Liver (tissue), 9 donors: ENCODE measurements around the gene TMEM163. TPM values are rescaled to one million over a fixed set of nuclear protein-coding genes. Genes with fewer than 3 reads are reported as not detected.

Experiments used
- DNase-seq: peaks from one replicate; pipeline ENCODE4 v3.0.0-alpha.2; 2017; ENCODE audit warnings: low spot score
- H3K27ac ChIP-seq, 2 donors: one replicate each; pipeline ENCODE4 v1.7.0; 2013; ENCODE audit warnings: inconsistent platforms in 2 of 2, low read length in 2 of 2, control low read depth in 1 of 2, low read depth in 1 of 2, mild to moderate bottlenecking in 1 of 2
- H3K27me3 ChIP-seq, 4 donors: one replicate each; pipeline versions ENCODE4 v1.6.1 to v1.7.0; 2013; ENCODE audit warnings: low read length in 3 of 4, inconsistent platforms in 1 of 4, mild to moderate bottlenecking in 1 of 4, moderate library complexity in 1 of 4; ENCODE audit not compliant: control insufficient read depth in 4 of 4, insufficient read depth in 4 of 4
- H3K36me3 ChIP-seq, 4 donors: one replicate each; pipeline versions ENCODE4 v1.6.1 to v1.7.0; 2013; ENCODE audit warnings: low read length in 3 of 4, mild to moderate bottlenecking in 3 of 4, low read depth in 1 of 4, moderate library complexity in 1 of 4; ENCODE audit not compliant: control insufficient read depth in 4 of 4, insufficient read depth in 3 of 4
- H3K4me1 ChIP-seq, 4 donors: one replicate each; pipeline versions ENCODE4 v1.6.1 to v1.7.0; 2013; ENCODE audit warnings: low read length in 3 of 4, mild to moderate bottlenecking in 3 of 4, moderate library complexity in 1 of 4; ENCODE audit not compliant: control insufficient read depth in 4 of 4, insufficient read depth in 4 of 4
- H3K4me3 ChIP-seq, 3 donors: one replicate each; pipeline versions ENCODE4 v1.6.1 to v1.7.0; 2013; ENCODE audit warnings: low read length in 3 of 3, control low read depth in 1 of 3, low read depth in 1 of 3, mild to moderate bottlenecking in 1 of 3
- H3K9ac ChIP-seq, 2 donors: one replicate each; pipeline ENCODE4 v1.7.0; 2013; ENCODE audit warnings: low read length in 2 of 2, mild to moderate bottlenecking in 2 of 2, moderate library complexity in 2 of 2, control low read depth in 1 of 2, low read depth in 1 of 2
- H3K9me3 ChIP-seq, 4 donors: one replicate each; pipeline versions ENCODE4 v1.6.1 to v1.7.0; 2013; ENCODE audit warnings: low read length in 3 of 4; ENCODE audit not compliant: control insufficient read depth in 4 of 4
- EGR1 ChIP-seq, 2 donors: IDR thresholded peaks; 2 replicates each; pipeline ENCODE4 v1.6.1; 2016 to 2018; ENCODE audit warnings: antibody characterized with exemption in 2 of 2, low read depth in 2 of 2
- FOXA1 ChIP-seq: IDR thresholded peaks from 2 replicates; pipeline ENCODE4 v1.6.1; 2016; ENCODE audit warnings: antibody characterized with exemption
- GABPA ChIP-seq, 2 donors: IDR thresholded peaks in 1 of 2; conservative IDR thresholded peaks in 1 of 2; 2 replicates each; pipeline ENCODE4 v1.6.1; 2016; ENCODE audit warnings: antibody characterized with exemption in 2 of 2, mild to moderate bottlenecking in 1 of 2, moderate library complexity in 1 of 2
- HNF4A ChIP-seq, 2 donors: conservative IDR thresholded peaks; 2 replicates each; pipeline ENCODE4 v1.6.1; 2016; ENCODE audit warnings: antibody characterized with exemption in 2 of 2, mild to moderate bottlenecking in 2 of 2
- HNF4G ChIP-seq: IDR thresholded peaks from 2 replicates; pipeline ENCODE4 v1.6.1; 2016; ENCODE audit warnings: antibody characterized with exemption
- MAX ChIP-seq: IDR thresholded peaks from 2 replicates; pipeline ENCODE4 v1.6.1; 2016; ENCODE audit warnings: antibody characterized with exemption
- RAD21 ChIP-seq, 2 donors: IDR thresholded peaks; 2 replicates each; pipeline ENCODE4 v1.6.1; 2016; ENCODE audit warnings: antibody characterized with exemption in 2 of 2, mild to moderate bottlenecking in 2 of 2
- REST ChIP-seq: IDR thresholded peaks from 2 replicates; pipeline ENCODE4 v1.6.1; 2016; ENCODE audit warnings: antibody characterized with exemption, mild to moderate bottlenecking
- RXRA ChIP-seq, 2 donors: IDR thresholded peaks; 2 replicates each; pipeline ENCODE4 v1.6.1; 2017 to 2018; ENCODE audit warnings: antibody characterized with exemption in 2 of 2, mild to moderate bottlenecking in 1 of 2
- SP1 ChIP-seq: IDR thresholded peaks from 2 replicates; pipeline ENCODE4 v1.6.1; 2018; ENCODE audit warnings: antibody characterized with exemption, mild to moderate bottlenecking
- TAF1 ChIP-seq: conservative IDR thresholded peaks from 2 replicates; pipeline ENCODE4 v1.6.1; 2016; ENCODE audit warnings: antibody characterized with exemption, mild to moderate bottlenecking
- YY1 ChIP-seq: IDR thresholded peaks from 2 replicates; pipeline ENCODE4 v1.6.1; 2016; ENCODE audit warnings: antibody characterized with exemption, mild to moderate bottlenecking
- WGBS: extraction: QIAGEN DNeasy Blood & Tissue Kit; methylation state at CpG from one replicate; pipeline ENCODE4 v1.1.7; 2013; 5-methylcytosine and 5-hydroxymethylcytosine counted together
- polyA plus RNA-seq, 2 donors: library from polyadenylated mRNA; stranded (reverse) in 1 of 2; unstranded in 1 of 2; fragments of 200-250 nt in 1 of 2; fragments of >200 nt in 1 of 2; fragmentation: Nextera tagmentation in 1 of 2; extraction: Ambion mirVana in 1 of 2; gene quantifications; one replicate each; pipeline versions ENCODE4 v1.2.1 to v1.2.3, GENCODE V29; 2013 to 2015
- total RNA-seq, 2 donors: library from RNA; depleted of rRNA; stranded (reverse); fragments of >200 nt; gene quantifications; one replicate each; pipeline ENCODE4 v1.2.3, GENCODE V29; 2014
- donor health status: healthy.
- donor health status: healthy.
- donor health status: healthy.
- donor health status: healthy.
- donor health status: healthy.

Gene TMEM163
- total and polyA plus RNA-seq, 4 donors = 0.08 to 0.48 (median 0.25) TPM

GRCh38 chr2:134449751-134450513 is 268.9 kb downstream of the TMEM163 start (continued):
- no peak for TF ChIP-seq EGR1 (IDR thresholded peaks at IDR 0.05; ENCODE audit: low read depth in 2 of 2)
- TF ChIP-seq MAX = no peak
- TF ChIP-seq HNF4G = no peak
- no peak for TF ChIP-seq RXRA (IDR thresholded peaks at IDR 0.05)

- no peak for DNase-seq
- peaks cover 0 to 5% (median under 1%) of the 10 kb centered on the region in 4 donors for H3K36me3 ChIP-seq
- peaks cover 4 to 15% (median 9%) of the 10 kb centered on the region in 4 donors for H3K4me1 ChIP-seq
- no peaks in the 10 kb centered on the region for H3K9me3 ChIP-seq
- WGBS = 91% methylated on average over 7 of the region's 7 CpGs
- H3K9ac ChIP-seq = no peak overlapping the region
- no peak overlapping the region for H3K4me3 ChIP-seq
- no peaks in the 10 kb centered on the region for H3K27me3 ChIP-seq
- no peak overlapping the region for H3K27ac ChIP-seq
- TF ChIP-seq SP1 = no peak
- TF ChIP-seq EGR1 (IDR thresholded peaks at IDR 0.05; ENCODE audit: low read depth in 2 of 2) = no peak
- no peak for TF ChIP-seq REST
- TF ChIP-seq GABPA (IDR thresholded peaks at IDR 0.05 in 1 of 2, conservative IDR thresholded peaks at IDR 0.05 in 1 of 2) = no peak
- no peak for TF ChIP-seq RXRA (IDR thresholded peaks at IDR 0.05)
- TF ChIP-seq TAF1 = no peak
- no peak for TF ChIP-seq HNF4A (conservative IDR thresholded peaks at IDR 0.05)
Measured at GRCh38 chr2:134449157-134449556, 269.6 kb downstream of the TMEM163 start.

GRCh38 chr2:134448650-134449049 is 270.1 kb downstream of the TMEM163 start:
- 96% methylated on average over 6 of the region's 6 CpGs for WGBS
- Histone ChIP-seq H3K36me3 (peaks cover 0 to 5% (median under 1%) of the 10 kb centered on the region in 4 donors), H3K27ac (no peak overlapping the region), H3K9ac (no peak overlapping the region), H3K4me3 (no peak overlapping the region), H3K9me3 (no peaks in the 10 kb centered on the region), H3K27me3 (no peaks in the 10 kb centered on the region), H3K4me1 (peaks cover 4 to 15% (median 9%) of the 10 kb centered on the region in 4 donors)
- TF ChIP-seq EGR1 (IDR thresholded peaks at IDR 0.05; ENCODE audit: low read depth in 2 of 2) (no peak), RAD21 (IDR thresholded peaks at IDR 0.05) (no peak), FOXA1 (no peak), RXRA (IDR thresholded peaks at IDR 0.05) (no peak), HNF4G (no peak), REST (no peak), YY1 (no peak)
- no peak for DNase-seq
